Subcutaneous abdominal adipose tissue (tissue), 5 donors: Measurements from ENCODE around the gene RAE1.

Experiments
- H3K27ac ChIP-seq: one replicate; pipeline ENCODE4 v1.7.0; 2013; ENCODE audit warnings: low read depth, mild to moderate bottlenecking, inconsistent platforms, low read length, moderate library complexity
- H3K27me3 ChIP-seq, 5 donors: one replicate each; pipeline ENCODE4 v1.7.0; 2013; ENCODE audit warnings: low read length in 5 of 5, inconsistent platforms in 1 of 5; ENCODE audit not compliant: control insufficient read depth in 5 of 5, insufficient read depth in 4 of 5
- H3K36me3 ChIP-seq, 5 donors: one replicate each; pipeline ENCODE4 v1.7.0; 2013; ENCODE audit warnings: low read length in 5 of 5; ENCODE audit not compliant: control insufficient read depth in 5 of 5, insufficient read depth in 5 of 5
- H3K4me1 ChIP-seq, 5 donors: one replicate each; pipeline ENCODE4 v1.7.0; 2013; ENCODE audit warnings: low read length in 5 of 5, mild to moderate bottlenecking in 3 of 5, moderate library complexity in 1 of 5; ENCODE audit not compliant: control insufficient read depth in 5 of 5, insufficient read depth in 5 of 5
- H3K4me3 ChIP-seq, 5 donors: one replicate each; pipeline ENCODE4 v1.7.0; 2013; ENCODE audit warnings: low read length in 5 of 5, low read depth in 1 of 5
- H3K9ac ChIP-seq, 5 donors: one replicate each; pipeline ENCODE4 v1.7.0; 2013; ENCODE audit warnings: low read length in 5 of 5, mild to moderate bottlenecking in 4 of 5, moderate library complexity in 3 of 5
- H3K9me3 ChIP-seq, 5 donors: one replicate each; pipeline ENCODE4 v1.7.0; 2013; ENCODE audit warnings: low read length in 5 of 5; ENCODE audit not compliant: control insufficient read depth in 5 of 5
- donor health status: healthy.
- donor health status: healthy.
- donor health status: healthy.
- donor health status: healthy.
- donor health status: healthy.

The RAE1 gene

GRCh38 chr20:57392512-57393271 lies 41.6 kb downstream of the RAE1 start:
- H3K36me3 ChIP-seq: peaks cover 0 to 31% (median 14%) of the 10 kb centered on the region in 5 donors
- no peaks in the 10 kb centered on the region for H3K27me3 ChIP-seq
- H3K4me3 ChIP-seq: peak overlapping the region; percentile 48 to 79 (median 61)
- peak overlapping the region in 4 of 5 donors; percentile 26 to 74 (median 51) for H3K9ac ChIP-seq
- H3K27ac ChIP-seq: no peak overlapping the region
- H3K9me3 ChIP-seq: no peaks in the 10 kb centered on the region
- peaks cover 8 to 78% (median 53%) of the 10 kb centered on the region in 5 donors for H3K4me1 ChIP-seq

- Histone ChIP-seq H3K27ac (no peak overlapping the region), H3K36me3 (peaks cover 0 to 35% (median 14%) of the 10 kb centered on the region in 5 donors), H3K4me3 (peak overlapping the region in 1 of 5 donors; percentile 48), H3K9ac (no peak overlapping the region), H3K9me3 (no peaks in the 10 kb centered on the region), H3K4me1 (peaks cover 8 to 81% (median 62%) of the 10 kb centered on the region in 5 donors), H3K27me3 (no peaks in the 10 kb centered on the region)
These were observed 42.5 kb downstream of the RAE1 start for GRCh38 chr20:57393321-57394120.

- Histone ChIP-seq H3K27me3 (no peaks in the 10 kb centered on the region), H3K9ac (peak overlapping the region in 1 of 5 donors; percentile 49), H3K9me3 (no peaks in the 10 kb centered on the region), H3K36me3 (peaks cover 0 to 35% (median 14%) of the 10 kb centered on the region in 5 donors), H3K4me3 (no peak overlapping the region), H3K4me1 (peaks cover 8 to 89% (median 69%) of the 10 kb centered on the region in 5 donors), H3K27ac (peak overlapping the region; percentile 54)
These were observed 43.3 kb downstream of the RAE1 start for GRCh38 chr20:57394121-57395082.

GRCh38 chr20:57395111-57395966 lies 44.3 kb downstream of the RAE1 start:
- peaks cover 8 to 88% (median 69%) of the 10 kb centered on the region in 5 donors for H3K4me1 ChIP-seq
- H3K27me3 ChIP-seq: no peaks in the 10 kb centered on the region
- no peaks in the 10 kb centered on the region for H3K9me3 ChIP-seq
- H3K4me3 ChIP-seq: peak overlapping the region in 2 of 5 donors; percentile 21 to 32
- peak overlapping the region in 2 of 5 donors; percentile 23 to 73 for H3K9ac ChIP-seq
- peaks cover 0 to 37% (median 20%) of the 10 kb centered on the region in 5 donors for H3K36me3 ChIP-seq
- H3K27ac ChIP-seq: peak overlapping the region; percentile 54

GRCh38 chr20:57396212-57396983 lies 45.3 kb downstream of the RAE1 start:
- H3K9me3 ChIP-seq: no peaks in the 10 kb centered on the region
- peaks cover 8 to 81% (median 65%) of the 10 kb centered on the region in 5 donors for H3K4me1 ChIP-seq
- peak overlapping the region; percentile 54 for H3K27ac ChIP-seq
- H3K9ac ChIP-seq: no peak overlapping the region
- no peaks in the 10 kb centered on the region for H3K27me3 ChIP-seq
- H3K36me3 ChIP-seq: peaks cover 0 to 47% (median 24%) of the 10 kb centered on the region in 5 donors
- no peak overlapping the region for H3K4me3 ChIP-seq

- Histone ChIP-seq H3K27ac (no peak overlapping the region), H3K4me1 (peaks cover 8 to 76% (median 63%) of the 10 kb centered on the region in 5 donors), H3K36me3 (peaks cover 0 to 54% (median 25%) of the 10 kb centered on the region in 5 donors), H3K27me3 (no peaks in the 10 kb centered on the region), H3K9me3 (no peaks in the 10 kb centered on the region), H3K9ac (no peak overlapping the region), H3K4me3 (no peak overlapping the region)
These were observed 46.1 kb downstream of the RAE1 start for GRCh38 chr20:57396984-57397692.

GRCh38 chr20:57397693-57398108 lies 46.6 kb downstream of the RAE1 start:
- Histone ChIP-seq H3K27me3 (no peaks in the 10 kb centered on the region), H3K9me3 (no peaks in the 10 kb centered on the region), H3K4me3 (peak overlapping the region in 1 of 5 donors; percentile 36), H3K4me1 (peaks cover 8 to 70% (median 57%) of the 10 kb centered on the region in 5 donors), H3K27ac (no peak overlapping the region), H3K9ac (peak overlapping the region in 1 of 5 donors; percentile 49), H3K36me3 (peaks cover 0 to 60% (median 30%) of the 10 kb centered on the region in 5 donors)

GRCh38 chr20:57398231-57398821 lies 47.3 kb downstream of the RAE1 start:
- Histone ChIP-seq H3K27me3 (no peaks in the 10 kb centered on the region), H3K9ac (peak overlapping the region in 2 of 5 donors; percentile 2 to 49), H3K4me3 (peak overlapping the region in 2 of 5 donors; percentile 27 to 36), H3K27ac (no peak overlapping the region), H3K4me1 (peaks cover 8 to 64% (median 53%) of the 10 kb centered on the region in 5 donors), H3K36me3 (peaks cover 0 to 63% (median 34%) of the 10 kb centered on the region in 5 donors), H3K9me3 (no peaks in the 10 kb centered on the region)
